ENCODE data around the gene ZBTB7C. TPM values are rescaled to one million over a fixed set of nuclear protein-coding genes. Genes with fewer than 3 reads are reported as not detected.

ZBTB7C gene
- total RNA-seq, 1 donor from 2014 or later: 2.7 TPM

- Histone ChIP-seq H3K27ac (replicated peaks) (peak overlapping the region; percentile 95), H3K9me3 (replicated peaks) (no peaks in the 10 kb centered on the region), H3K36me3 (no peaks in the 10 kb centered on the region), H3K27me3 (ENCODE audit: low read depth) (no peaks in the 10 kb centered on the region), H3K4me3 (no peak overlapping the region), H3K4me1 (peaks cover 59% of the 10 kb centered on the region)
- no peak for DNase-seq
- TF ChIP-seq, protein P1, sequence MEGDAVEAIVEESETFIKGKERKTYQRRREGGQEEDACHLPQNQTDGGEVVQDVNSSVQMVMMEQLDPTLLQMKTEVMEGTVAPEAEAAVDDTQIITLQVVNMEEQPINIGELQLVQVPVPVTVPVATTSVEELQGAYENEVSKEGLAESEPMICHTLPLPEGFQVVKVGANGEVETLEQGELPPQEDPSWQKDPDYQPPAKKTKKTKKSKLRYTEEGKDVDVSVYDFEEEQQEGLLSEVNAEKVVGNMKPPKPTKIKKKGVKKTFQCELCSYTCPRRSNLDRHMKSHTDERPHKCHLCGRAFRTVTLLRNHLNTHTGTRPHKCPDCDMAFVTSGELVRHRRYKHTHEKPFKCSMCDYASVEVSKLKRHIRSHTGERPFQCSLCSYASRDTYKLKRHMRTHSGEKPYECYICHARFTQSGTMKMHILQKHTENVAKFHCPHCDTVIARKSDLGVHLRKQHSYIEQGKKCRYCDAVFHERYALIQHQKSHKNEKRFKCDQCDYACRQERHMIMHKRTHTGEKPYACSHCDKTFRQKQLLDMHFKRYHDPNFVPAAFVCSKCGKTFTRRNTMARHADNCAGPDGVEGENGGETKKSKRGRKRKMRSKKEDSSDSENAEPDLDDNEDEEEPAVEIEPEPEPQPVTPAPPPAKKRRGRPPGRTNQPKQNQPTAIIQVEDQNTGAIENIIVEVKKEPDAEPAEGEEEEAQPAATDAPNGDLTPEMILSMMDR (IDR thresholded peaks at IDR 0.05; ENCODE audit: borderline replicate concordance): no peak
- intact Hi-C loops (cut with micrococcal nuclease): no loop called here
These were observed 245.5 kb downstream of the ZBTB7C start for GRCh38 chr18:48163738-48164115.

- no peak for DNase-seq
- Histone ChIP-seq H3K4me3 (no peak overlapping the region), H3K9me3 (replicated peaks) (no peaks in the 10 kb centered on the region), H3K27ac (replicated peaks) (peak overlapping the region; percentile 95), H3K4me1 (peaks cover 56% of the 10 kb centered on the region), H3K27me3 (ENCODE audit: low read depth) (no peaks in the 10 kb centered on the region), H3K36me3 (no peaks in the 10 kb centered on the region)
- intact Hi-C loops (cut with micrococcal nuclease): no loop called here
- TF ChIP-seq, protein P1 (IDR thresholded peaks at IDR 0.05; ENCODE audit: borderline replicate concordance): no peak
These were observed 246.0 kb downstream of the ZBTB7C start for GRCh38 chr18:48162956-48163737.

DNA sequence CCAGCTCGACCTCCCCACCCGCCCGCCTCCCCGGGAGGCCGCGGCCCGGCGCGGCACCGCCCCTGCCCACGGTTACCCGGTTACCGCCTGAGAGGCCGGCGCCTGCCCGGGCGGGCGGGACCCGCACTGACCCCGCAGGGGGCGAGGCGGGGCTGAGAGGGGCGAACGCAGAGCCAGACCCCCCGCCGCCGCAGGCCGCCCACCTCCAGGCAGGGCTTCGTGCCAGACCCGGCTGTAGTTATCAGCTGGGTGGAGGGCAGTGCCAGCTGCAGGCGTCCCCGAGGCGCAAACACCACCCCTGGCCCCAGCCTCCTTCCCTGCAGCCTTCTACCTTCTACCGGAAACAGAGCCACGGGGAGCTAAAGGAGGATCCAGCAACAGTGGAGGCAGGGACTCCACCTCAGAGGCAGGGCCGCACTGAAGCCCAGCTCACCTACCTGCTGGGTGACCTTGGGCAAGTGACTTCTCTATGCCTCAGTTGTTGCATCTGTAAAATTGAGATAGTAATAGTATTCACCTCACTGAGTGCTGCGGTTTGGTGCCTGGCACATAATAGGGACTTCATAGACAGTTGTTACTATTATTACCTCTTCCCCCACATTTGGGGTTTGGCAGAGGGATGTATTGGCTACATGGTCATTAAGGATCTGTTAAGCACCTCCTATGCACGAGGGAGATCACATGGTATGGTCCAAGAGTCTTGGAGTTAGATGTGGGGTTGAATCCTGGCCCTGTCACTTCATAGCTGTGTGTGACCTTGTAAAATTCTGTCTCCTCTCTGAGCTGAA lies 247.1 kb downstream of the ZBTB7C start:
- DNase-seq: no peak

GRCh38 chr18:48161191-48161910 lies 247.8 kb downstream of the ZBTB7C start:
- H3K9me3 ChIP-seq (replicated peaks): no peaks in the 10 kb centered on the region
- H3K4me1 ChIP-seq: peaks cover 39% of the 10 kb centered on the region
- no peaks in the 10 kb centered on the region for H3K27me3 ChIP-seq (ENCODE audit: low read depth)
- peak overlapping the region; percentile 95 for H3K27ac ChIP-seq (replicated peaks)
- H3K36me3 ChIP-seq: no peaks in the 10 kb centered on the region
- intact Hi-C loops (cut with micrococcal nuclease): no loop called here
- DNase-seq: peak; percentile 84
- peak overlapping the region; percentile 81 for H3K4me3 ChIP-seq
- TF ChIP-seq, protein P1 (IDR thresholded peaks at IDR 0.05; ENCODE audit: borderline replicate concordance): no peak

More for the DNA sequence above, 247.1 kb downstream of the ZBTB7C start:
- H3K27ac ChIP-seq (replicated peaks): peak overlapping the region; percentile 95
- no peaks in the 10 kb centered on the region for H3K36me3 ChIP-seq
- no peaks in the 10 kb centered on the region for H3K9me3 ChIP-seq (replicated peaks)
- intact Hi-C loops (cut with micrococcal nuclease): no loop called here
- peaks cover 46% of the 10 kb centered on the region for H3K4me1 ChIP-seq
- H3K4me3 ChIP-seq: peak overlapping the region; percentile 81
- TF ChIP-seq, protein P1 (IDR thresholded peaks at IDR 0.05; ENCODE audit: borderline replicate concordance): no peak
- no peaks in the 10 kb centered on the region for H3K27me3 ChIP-seq (ENCODE audit: low read depth)

DNA sequence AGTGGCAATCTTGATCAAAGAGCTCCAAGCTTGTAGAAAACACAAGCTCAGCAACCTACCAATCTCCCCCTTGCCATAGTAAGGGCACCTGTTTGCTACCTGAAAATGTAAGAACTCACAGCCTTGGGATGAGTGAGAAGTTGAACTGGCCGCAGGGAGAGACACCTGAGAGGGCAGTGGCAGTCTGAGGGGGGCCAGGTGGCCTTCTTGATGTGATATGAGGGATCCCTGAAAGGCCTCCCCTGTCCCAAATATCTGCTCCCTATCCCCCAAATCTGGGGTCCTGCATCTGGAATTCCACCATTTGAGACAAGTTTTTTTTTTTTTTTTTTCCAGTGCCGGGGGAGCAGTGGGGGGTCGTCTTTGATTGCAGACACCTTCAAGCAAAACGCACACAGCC lies 248.6 kb downstream of the ZBTB7C start:
- intact Hi-C loops (cut with micrococcal nuclease): no loop called here
- Histone ChIP-seq H3K27ac (replicated peaks) (peak overlapping the region; percentile 95), H3K4me3 (peak overlapping the region; percentile 81)

More for the DNA sequence above, 248.6 kb downstream of the ZBTB7C start:
- DNase-seq: no peak
- H3K4me1 ChIP-seq: peaks cover 33% of the 10 kb centered on the region
- H3K36me3 ChIP-seq: no peaks in the 10 kb centered on the region
- H3K27me3 ChIP-seq (ENCODE audit: low read depth): no peaks in the 10 kb centered on the region
- TF ChIP-seq, protein P1 (IDR thresholded peaks at IDR 0.05; ENCODE audit: borderline replicate concordance): no peak
- H3K9me3 ChIP-seq (replicated peaks): no peaks in the 10 kb centered on the region

Measured in left ventricle myocardium inferior (tissue), 1 donor.